Prostate gland (tissue), 2 donors: ENCODE measurements around the gene GPC2. TPM values are rescaled to one million over a fixed set of nuclear protein-coding genes. Genes with fewer than 3 reads are reported as not detected.
"Not testable (repeated sequence)": the region's sequence is repeated elsewhere in the genome, so short reads cannot be mapped to it uniquely, and the experiment has no call there.

ENCODE experiments used
- DNase-seq: peaks from one replicate; pipeline ENCODE4 v3.0.0-alpha.2; 2019; ENCODE audit warnings: low spot score
- H3K27ac ChIP-seq, 2 donors: fragments of 200-600 bp; sonication (generic); 2 replicates each; pipeline ENCODE4 v1.5.1; 2017 to 2019
- H3K27me3 ChIP-seq: fragments of 200-600 bp; sonication (generic); replicated peaks from 2 replicates; pipeline ENCODE4 v1.5.1; 2019; ENCODE audit not compliant: insufficient read depth
- H3K36me3 ChIP-seq, 2 donors: fragments of 200-600 bp; sonication (generic); 1 replicate in 1 of 2; 2 replicates in 1 of 2; pipeline versions ENCODE4 v1.5.1 to v1.8.1; 2017 to 2019
- H3K4me1 ChIP-seq: fragments of 200-600 bp; sonication (generic); replicated peaks from 2 replicates; pipeline ENCODE4 v1.5.1; 2019
- H3K4me3 ChIP-seq, 2 donors: fragments of 200-600 bp; sonication (generic); 2 replicates each; pipeline ENCODE4 v1.5.1; 2017 to 2019
- H3K9me3 ChIP-seq: fragments of 200-600 bp; sonication (generic); 2 replicates; pipeline ENCODE4 v1.5.1; 2017
- CTCF ChIP-seq, 4 experiments: fragments of 200-600 bp in 2 of 4; fragments of 450-650 bp in 2 of 4; sonication (generic) in 2 of 4; IDR thresholded peaks; 1 replicate in 3 of 4; 2 replicates in 1 of 4; pipeline ENCODE4 v1.5.1; 2016 to 2019; ENCODE audit warnings: antibody characterized with exemption in 4 of 4, mild to moderate bottlenecking in 2 of 4, moderate library complexity in 2 of 4
- POLR2A ChIP-seq: fragments of 450-650 bp; IDR thresholded peaks from one replicate; pipeline ENCODE4 v1.6.1; 2016; ENCODE audit warnings: antibody characterized with exemption, mild to moderate bottlenecking
- POLR2AphosphoS5 ChIP-seq: sonication (generic); formaldehyde crosslinking; IDR thresholded peaks from one replicate; pipeline ENCODE4 v1.6.1; 2017; ENCODE audit warnings: antibody characterized with exemption
- WGBS: methylation state at CpG from one replicate; pipeline ENCODE4 v1.1.5; 2018; 5-methylcytosine and 5-hydroxymethylcytosine counted together
- intact Hi-C: fragments of 100-400 bp; cut with DNase I; formaldehyde crosslinking; loops from one replicate; pipeline ENCODE4 v1.14.2; 2022
- total RNA-seq, 2 donors: library from RNA; depleted of rRNA; stranded (reverse); fragments of >200 nt; gene quantifications; one replicate each; pipeline ENCODE4 v1.1.0, GENCODE V29; 2016

GPC2 gene
- total RNA-seq, 2 donors from 2014 or later, result 1.7 to 2.8 TPM

GRCh38 chr7:100190048-100190711 lies 13.0 kb upstream of the GPC2 start:
- 64% methylated on average over 4 of the region's 4 CpGs for WGBS
- no peak overlapping the region for H3K27ac ChIP-seq
- TF ChIP-seq CTCF (IDR thresholded peaks at IDR 0.05) (peak in 2 of 4 experiments; percentile 18 to 24), POLR2AphosphoS5 (no peak)
- no peaks in the 10 kb centered on the region for H3K27me3 ChIP-seq
- no peaks in the 10 kb centered on the region for H3K4me1 ChIP-seq
- intact Hi-C loops, result no loop called here
- no peak overlapping the region for H3K4me3 ChIP-seq
- no peak for DNase-seq
- no peaks in the 10 kb centered on the region for H3K9me3 ChIP-seq
- no peaks in the 10 kb centered on the region for H3K36me3 ChIP-seq

DNA sequence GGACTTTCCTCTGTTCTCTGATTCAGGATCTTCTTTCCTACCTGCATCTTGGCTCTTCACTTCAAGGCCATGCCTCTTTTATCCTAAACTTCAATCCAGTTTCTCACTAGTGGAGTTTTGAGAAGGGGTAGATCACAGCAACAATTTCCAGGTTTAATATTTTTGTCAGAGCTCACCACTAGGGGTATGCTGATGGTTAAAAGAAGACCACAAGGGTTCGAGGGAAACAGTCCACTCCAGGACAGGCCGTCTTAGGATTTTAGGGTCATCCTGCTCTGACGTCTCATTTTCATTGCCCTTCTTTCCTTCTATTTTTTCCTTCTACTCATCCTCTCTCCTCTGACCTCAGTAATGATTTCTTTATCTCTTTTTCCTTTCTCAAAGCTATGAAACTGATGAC lies 11.9 kb upstream of the GPC2 start:
- Histone ChIP-seq H3K4me1 (no peaks in the 10 kb centered on the region), H3K9me3 (no peaks in the 10 kb centered on the region), H3K36me3 (no peaks in the 10 kb centered on the region), H3K4me3 (no peak overlapping the region), H3K27me3 (no peaks in the 10 kb centered on the region), H3K27ac (no peak overlapping the region)
- TF ChIP-seq POLR2A, result no peak
- no peak for TF ChIP-seq POLR2AphosphoS5
- no peak for TF ChIP-seq CTCF (IDR thresholded peaks at IDR 0.05)
- 72% methylated on average over 3 of the region's 3 CpGs for WGBS
- intact Hi-C loops, result no loop called here
- DNase-seq, result no peak

DNA sequence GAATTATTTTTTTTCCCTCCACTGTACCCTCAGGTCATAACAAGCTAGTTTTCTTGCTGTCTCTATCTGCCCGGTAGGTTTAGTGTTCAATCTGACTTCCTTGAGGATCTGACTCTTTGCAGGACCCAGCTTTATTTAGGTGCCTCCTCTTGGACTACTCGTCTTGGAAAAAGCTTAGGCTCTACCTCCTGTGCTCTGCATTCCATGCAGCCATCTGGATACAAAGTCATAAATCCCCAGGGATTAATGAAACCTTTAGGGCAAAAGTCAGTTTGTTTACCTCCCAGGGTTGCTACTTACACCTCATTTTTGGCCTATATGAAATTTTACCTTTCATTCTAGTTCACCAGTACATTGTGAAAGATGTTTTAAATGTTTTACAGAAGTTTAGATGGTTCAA lies 8.5 kb upstream of the GPC2 start:
- WGBS, result 69% methylated on average over 2 of the region's 2 CpGs
- no peak overlapping the region for H3K4me3 ChIP-seq
- intact Hi-C loops, result no loop called here
- H3K9me3 ChIP-seq, result no peaks in the 10 kb centered on the region
- no peaks in the 10 kb centered on the region for H3K36me3 ChIP-seq
- no peaks in the 10 kb centered on the region for H3K27me3 ChIP-seq
- no peak for DNase-seq
- TF ChIP-seq CTCF (IDR thresholded peaks at IDR 0.05) (no peak), POLR2AphosphoS5 (no peak), POLR2A (no peak)
- no peaks in the 10 kb centered on the region for H3K4me1 ChIP-seq
- H3K27ac ChIP-seq, result no peak overlapping the region

- intact Hi-C loops, DNase-seq, H3K27me3 ChIP-seq, H3K4me1 ChIP-seq, H3K9me3 ChIP-seq, H3K36me3 ChIP-seq, H3K4me3 ChIP-seq, H3K27ac ChIP-seq: not testable (repeated sequence)
- 85% methylated on average over 6 of the region's 6 CpGs for WGBS
Measured at GRCh38 chr7:100183090-100183489, 5.9 kb upstream of the GPC2 start.

DNA sequence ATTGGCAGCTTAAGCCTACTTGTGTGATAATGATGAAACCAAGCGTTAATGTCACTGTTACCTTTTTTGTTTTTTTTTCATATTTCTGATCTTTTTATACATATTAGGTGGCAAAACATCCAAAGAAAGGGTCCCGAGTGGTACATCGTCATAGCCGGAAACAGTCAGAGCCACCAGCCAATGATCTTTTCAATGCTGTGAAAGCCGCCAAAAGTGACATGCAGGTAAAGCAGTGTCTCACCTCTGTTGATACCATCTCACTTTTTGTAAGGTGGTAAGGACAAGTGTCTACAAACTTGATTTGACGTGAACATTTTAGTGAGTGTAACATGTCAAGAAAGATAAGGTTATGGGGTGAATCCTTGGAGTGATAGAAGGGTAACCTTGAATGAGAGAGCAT lies 5.4 kb upstream of the GPC2 start:
- H3K9me3 ChIP-seq, H3K4me1 ChIP-seq, H3K27ac ChIP-seq, H3K36me3 ChIP-seq, intact Hi-C loops, H3K4me3 ChIP-seq, H3K27me3 ChIP-seq, DNase-seq: not testable (repeated sequence)
- WGBS, result 80% methylated on average over 6 of the region's 6 CpGs

DNA sequence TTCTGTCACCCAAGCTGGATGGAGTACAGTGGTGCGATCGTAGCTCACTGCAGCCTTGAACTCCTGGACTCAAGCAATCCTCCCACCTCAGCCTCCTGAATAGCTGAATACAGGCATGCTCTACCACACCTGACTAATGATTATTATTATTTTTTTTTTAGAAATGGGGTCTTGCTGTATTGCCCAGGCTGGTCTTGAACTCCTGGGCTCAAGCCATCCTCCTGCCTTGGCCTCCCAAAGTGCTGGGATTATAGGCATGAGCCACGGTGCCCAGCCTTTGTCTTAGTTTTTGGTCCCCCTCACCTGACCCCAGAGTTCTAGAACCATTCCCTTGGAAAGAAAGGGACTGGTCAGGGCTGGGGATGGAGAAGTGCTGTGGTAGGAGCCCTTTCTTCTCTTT lies 2.9 kb upstream of the GPC2 start:
- H3K9me3 ChIP-seq, H3K4me3 ChIP-seq, H3K27me3 ChIP-seq, H3K4me1 ChIP-seq, intact Hi-C loops, DNase-seq, H3K27ac ChIP-seq, H3K36me3 ChIP-seq: not testable (repeated sequence)
- 95% methylated on average over 3 of the region's 3 CpGs for WGBS
